Endothelial cell of umbilical vein (primary cell): ENCODE measurements around the gene FRRS1L. TPM values are rescaled to one million over a fixed set of nuclear protein-coding genes. Genes with fewer than 3 reads are reported as not detected.

Experiments
- BruUV-seq: library from RNA; stranded (reverse); fragments of 400-500 nt; replicated peaks from 2 replicates; lab custom pipeline; 2021; lab: Mats Ljungman, UMichigan
- CTCF ChIA-PET: fragments of 300-600, 350-600 bp; sonication (Branson Sonifier 250); formaldehyde crosslinking; loops from one replicate; lab custom pipeline; 2021; ENCODE audit warnings: antibody characterized with exemption, inconsistent platforms; lab: Charles Lee
- POLR2A ChIA-PET: fragments of 300-600, 350-600 bp; sonication (Branson Sonifier 250); formaldehyde crosslinking; loops from one replicate; lab custom pipeline; 2021; ENCODE audit warnings: antibody characterized with exemption, inconsistent platforms; lab: Charles Lee
- DNase-seq: peaks from one replicate; pipeline ENCODE4 v3.0.0-alpha.2; 2011; ENCODE audit warnings: low read depth, low spot score
- FAIRE-seq: peaks from 2 replicates; lab custom pipeline; 2011; peaks lifted over from hg19 to GRCh38; lab: Jason Lieb, UNC
- H2AFZ ChIP-seq: 2 replicates; pipeline ENCODE4 v1.6.0; 2012; ENCODE audit warnings: low read depth, low read length, control low read depth, inconsistent platforms
- H3K27ac ChIP-seq: 2 replicates; pipeline ENCODE4 v1.5.1; 2011; ENCODE audit warnings: low read depth, mild to moderate bottlenecking, control low read depth, low read length, moderate library complexity; ENCODE audit not compliant: insufficient read depth
- H3K27me3 ChIP-seq, 2 experiments: 2 replicates each; pipeline versions ENCODE4 v1.6.0 to v1.6.1; 2011; ENCODE audit warnings: low read length in 2 of 2, mixed read lengths in 1 of 2; ENCODE audit not compliant: control insufficient read depth in 2 of 2, insufficient read depth in 2 of 2
- H3K36me3 ChIP-seq, 2 experiments: 2 replicates in 1 of 2; 3 replicates in 1 of 2; pipeline ENCODE4 v1.5.1; 2011; ENCODE audit warnings: low read length in 2 of 2, mild to moderate bottlenecking in 1 of 2, moderate library complexity in 1 of 2; ENCODE audit not compliant: control insufficient read depth in 2 of 2, insufficient read depth in 2 of 2; ENCODE audit errors: extremely low read depth in 1 of 2
- H3K4me1 ChIP-seq: 3 replicates; pipeline ENCODE4 v1.5.1; 2011; ENCODE audit warnings: mild to moderate bottlenecking, low read length; ENCODE audit not compliant: control insufficient read depth, insufficient read depth; ENCODE audit errors: extremely low read depth
- H3K4me2 ChIP-seq: 2 replicates; pipeline ENCODE4 v1.6.1; 2011; ENCODE audit warnings: low read length, control low read depth, mixed read lengths; ENCODE audit not compliant: insufficient read depth
- H3K4me3 ChIP-seq, 3 experiments: fragments of 200-600 bp in 1 of 3; sonication (generic), shearing (Covaris generic) in 1 of 3; replicated peaks in 1 of 3; 2 replicates each; pipeline ENCODE4 v1.5.1; 2011 to 2016; ENCODE audit warnings: control low read depth in 3 of 3, low read length in 3 of 3, mild to moderate bottlenecking in 2 of 3, inconsistent platforms in 1 of 3, low read depth in 1 of 3, moderate library complexity in 1 of 3; ENCODE audit not compliant: insufficient read depth in 1 of 3
- H3K79me2 ChIP-seq: 2 replicates; pipeline ENCODE4 v1.6.0; 2012; ENCODE audit warnings: low read length, inconsistent platforms; ENCODE audit not compliant: control insufficient read depth, insufficient read depth
- H3K9ac ChIP-seq: replicated peaks from 2 replicates; pipeline ENCODE3; 2011; ENCODE audit warnings: low read length, control low read depth; ENCODE audit not compliant: insufficient read depth; ENCODE audit errors: extremely low read depth
- H3K9me1 ChIP-seq: replicated peaks from 3 replicates; pipeline ENCODE4 v1.6.0; 2011; ENCODE audit warnings: mild to moderate bottlenecking, low read length; ENCODE audit not compliant: control insufficient read depth, insufficient read depth; ENCODE audit errors: extremely low read depth
- H3K9me3 ChIP-seq: replicated peaks from 2 replicates; pipeline ENCODE4 v1.5.1; 2012; ENCODE audit warnings: low read length, inconsistent platforms; ENCODE audit not compliant: control insufficient read depth, insufficient read depth
- H4K20me1 ChIP-seq: replicated peaks from 2 replicates; pipeline ENCODE3; 2011; ENCODE audit warnings: mild to moderate bottlenecking, low read length; ENCODE audit not compliant: control insufficient read depth, insufficient read depth; ENCODE audit errors: extremely low read depth
- EZH2 ChIP-seq: IDR thresholded peaks from 2 replicates; pipeline ENCODE4 v1.6.1; 2012; ENCODE audit warnings: borderline replicate concordance, low read depth, mild to moderate bottlenecking, moderate library complexity, low read length, inconsistent platforms; ENCODE audit not compliant: severe bottlenecking
- FOS ChIP-seq: IDR thresholded peaks from 2 replicates; pipeline ENCODE4 v1.6.1; 2011; ENCODE audit warnings: mild to moderate bottlenecking, low read length, moderate library complexity, borderline replicate concordance; ENCODE audit not compliant: insufficient read depth
- GATA2 ChIP-seq: IDR thresholded peaks from 2 replicates; pipeline ENCODE4 v1.7.0; 2011; ENCODE audit warnings: low read depth, mild to moderate bottlenecking, moderate library complexity, mixed read lengths, low read length; ENCODE audit not compliant: insufficient read length, insufficient read depth
- JUN ChIP-seq: IDR thresholded peaks from 2 replicates; pipeline ENCODE4 v1.6.1; 2011; ENCODE audit warnings: borderline replicate concordance, low read depth; ENCODE audit not compliant: insufficient read length, insufficient read depth
- MYC ChIP-seq: IDR thresholded peaks from one replicate; pipeline ENCODE4 v1.6.1; 2011; ENCODE audit warnings: mild to moderate bottlenecking, low read depth, low read length
- POLR2A ChIP-seq: IDR thresholded peaks from 2 replicates; pipeline ENCODE4 v1.6.1; 2012; ENCODE audit warnings: low read depth, mild to moderate bottlenecking, control low read depth, low read length
- POLR2AphosphoS5 ChIP-seq: IDR thresholded peaks from 2 replicates; pipeline ENCODE4 v1.6.1; 2012; ENCODE audit warnings: low read depth, mild to moderate bottlenecking, control low read depth, low read length, moderate library complexity; ENCODE audit not compliant: insufficient read depth
- dilution Hi-C: fragments of 300-500 bp; cut with MboI; formaldehyde crosslinking; loops from one replicate; pipeline ENCODE4 v1.15.0; 2019; ENCODE audit warnings: low sequenced_read_pairs; ENCODE audit not compliant: extremely low pct_ligation_motif_present
- intact Hi-C: fragments of 100-400 bp; cut with micrococcal nuclease; formaldehyde crosslinking; loops from one replicate; pipeline ENCODE4 v1.10.0; 2022
- polyA plus RNA-seq, 4 experiments: library from polyadenylated mRNA; depleted of rRNA in 3 of 4; stranded (reverse) in 3 of 4; unstranded in 1 of 4; fragments of >200 nt; gene quantifications; 2 replicates each; pipeline versions ENCODE4 v1.2.1 to v1.2.3, GENCODE V29; 2011 to 2012; ENCODE audit warnings: missing spikeins in 1 of 4
- total RNA-seq: library from RNA; stranded (reverse); gene quantifications from 2 replicates; pipeline ENCODE4 v1.2.3, GENCODE V29; 2021
- TF ChIP-seq, protein P1 (sequence below): IDR thresholded peaks from 2 replicates; pipeline ENCODE4 v1.6.1; 2011; ENCODE audit not compliant: insufficient read depth, insufficient read length
- TF ChIP-seq, protein P2 (sequence below), 2 donors: IDR thresholded peaks; 1 replicate in 1 of 2; 2 replicates in 1 of 2; pipeline ENCODE4 v1.5.1; 2011; ENCODE audit warnings: low read length in 2 of 2, mild to moderate bottlenecking in 2 of 2, moderate library complexity in 2 of 2, control low read depth in 1 of 2, inconsistent platforms in 1 of 2, low read depth in 1 of 2; ENCODE audit not compliant: insufficient read depth in 1 of 2; ENCODE audit errors: extremely low read depth in 1 of 2

Gene FRRS1L
- total and polyA plus RNA-seq, 2 donors (not counting 3 experiments of a cell fraction or from before 2014, with no cell fraction given), result not detected

DNA sequence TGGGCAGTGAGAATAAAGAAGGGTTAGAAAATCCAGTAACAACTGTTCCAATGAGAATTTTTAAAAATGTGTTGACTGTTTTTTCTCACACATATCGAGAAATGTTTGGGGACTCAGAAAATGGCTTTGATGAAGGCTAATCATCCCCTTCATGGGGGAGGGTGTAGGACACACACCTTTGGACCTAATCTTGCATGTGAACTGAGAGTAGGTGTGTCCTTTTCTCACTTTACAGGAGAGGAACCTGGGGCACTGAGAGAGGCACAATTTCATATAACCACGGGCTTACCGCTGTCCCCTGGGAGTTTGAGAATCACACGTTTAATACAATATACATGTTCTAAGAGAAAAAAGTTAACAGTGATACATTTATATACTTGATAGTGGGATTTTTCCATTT is 17.3 kb downstream of the FRRS1L start:
- no peak overlapping the region for H3K9ac ChIP-seq
- dilution Hi-C loops, result no loop called here
- FAIRE-seq (no peak), DNase-seq (no peak)
- POLR2A ChIA-PET, result no interaction called here
- H3K36me3 ChIP-seq, result no peaks in the 10 kb centered on the region
- H3K27ac ChIP-seq, result no peak overlapping the region
- H3K27me3 ChIP-seq, result peaks cover 6 to 15% of the 10 kb centered on the region in 2 experiments
- H3K79me2 ChIP-seq, result no peaks in the 10 kb centered on the region
- H3K4me2 ChIP-seq, result no peak overlapping the region
- H3K4me3 ChIP-seq, result no peak overlapping the region
- no peaks in the 10 kb centered on the region for H3K4me1 ChIP-seq
- H4K20me1 ChIP-seq, result no peaks in the 10 kb centered on the region
- intact Hi-C loops, result no loop called here
- TF ChIP-seq EZH2, result no peak
- TF ChIP-seq FOS, result no peak
- TF ChIP-seq, protein P1, sequence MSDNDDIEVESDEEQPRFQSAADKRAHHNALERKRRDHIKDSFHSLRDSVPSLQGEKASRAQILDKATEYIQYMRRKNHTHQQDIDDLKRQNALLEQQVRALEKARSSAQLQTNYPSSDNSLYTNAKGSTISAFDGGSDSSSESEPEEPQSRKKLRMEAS, result no peak
- no peak for TF ChIP-seq MYC
- TF ChIP-seq GATA2, result no peak
- TF ChIP-seq JUN, result no peak
- TF ChIP-seq, protein P2, sequence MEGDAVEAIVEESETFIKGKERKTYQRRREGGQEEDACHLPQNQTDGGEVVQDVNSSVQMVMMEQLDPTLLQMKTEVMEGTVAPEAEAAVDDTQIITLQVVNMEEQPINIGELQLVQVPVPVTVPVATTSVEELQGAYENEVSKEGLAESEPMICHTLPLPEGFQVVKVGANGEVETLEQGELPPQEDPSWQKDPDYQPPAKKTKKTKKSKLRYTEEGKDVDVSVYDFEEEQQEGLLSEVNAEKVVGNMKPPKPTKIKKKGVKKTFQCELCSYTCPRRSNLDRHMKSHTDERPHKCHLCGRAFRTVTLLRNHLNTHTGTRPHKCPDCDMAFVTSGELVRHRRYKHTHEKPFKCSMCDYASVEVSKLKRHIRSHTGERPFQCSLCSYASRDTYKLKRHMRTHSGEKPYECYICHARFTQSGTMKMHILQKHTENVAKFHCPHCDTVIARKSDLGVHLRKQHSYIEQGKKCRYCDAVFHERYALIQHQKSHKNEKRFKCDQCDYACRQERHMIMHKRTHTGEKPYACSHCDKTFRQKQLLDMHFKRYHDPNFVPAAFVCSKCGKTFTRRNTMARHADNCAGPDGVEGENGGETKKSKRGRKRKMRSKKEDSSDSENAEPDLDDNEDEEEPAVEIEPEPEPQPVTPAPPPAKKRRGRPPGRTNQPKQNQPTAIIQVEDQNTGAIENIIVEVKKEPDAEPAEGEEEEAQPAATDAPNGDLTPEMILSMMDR (IDR thresholded peaks at IDR 0.05; ENCODE audit: extremely low read depth in 1 of 2, insufficient read depth in 1 of 2, low read depth in 1 of 2, low read length in 2 of 2), result no peak
- no peak for TF ChIP-seq POLR2AphosphoS5
- TF ChIP-seq POLR2A, result no peak
- no peaks in the 10 kb centered on the region for H3K9me3 ChIP-seq
- H2AFZ ChIP-seq, result no peak overlapping the region
- BruUV-seq, result no TSS peak
- CTCF ChIA-PET, result no interaction called here
- H3K9me1 ChIP-seq, result no peaks in the 10 kb centered on the region
